GM21529 (cell line): ENCODE results near the gene SNUPN.

Experiments used
- ATAC-seq: cut with Tn5 transposase; IDR thresholded peaks from one replicate; pipeline ENCODE4 v1.9.1; 2021; ENCODE audit not compliant: unreplicated experiment

SNUPN gene

DNA sequence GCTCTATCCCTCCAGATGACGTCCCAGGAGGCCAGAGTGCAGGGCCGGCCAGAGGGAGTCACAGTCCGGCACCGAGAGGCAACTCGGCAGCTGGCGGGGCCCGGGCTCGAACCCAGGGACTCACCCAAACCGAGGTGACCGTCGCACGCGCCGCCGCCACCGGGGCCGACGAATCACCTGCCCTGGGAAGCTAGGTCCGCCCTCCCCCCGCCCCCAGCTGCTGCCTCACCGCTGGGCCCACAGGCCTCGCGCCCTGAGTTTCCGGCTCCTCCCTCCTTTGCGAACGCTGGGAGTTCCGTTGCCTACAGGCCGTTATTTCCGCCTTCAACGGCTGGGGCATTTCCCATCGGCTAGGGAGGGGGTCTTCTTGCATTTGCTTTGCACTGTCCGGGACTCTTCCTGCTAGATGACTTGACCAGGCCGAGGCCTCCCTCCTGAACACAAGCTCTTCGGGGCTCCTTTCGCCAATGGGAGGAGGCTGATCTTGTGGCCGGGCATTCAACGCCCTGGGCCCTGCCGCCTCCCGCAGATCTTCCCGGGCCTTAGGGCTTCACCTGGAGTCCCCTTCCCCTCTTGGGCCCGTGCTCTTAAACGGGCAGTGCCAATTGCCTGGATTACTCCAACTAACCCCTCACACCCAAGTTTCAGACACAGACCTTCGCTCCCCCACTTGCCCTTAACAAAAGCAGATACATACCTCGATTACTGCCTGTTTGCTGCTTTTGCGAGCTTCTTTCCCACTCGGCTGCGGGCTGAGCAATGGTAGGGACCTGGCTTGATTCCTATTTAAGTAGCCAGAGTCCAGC is at the start of gene SNUPN:
Gene SNUPN, minus strand, starts transcription at position 184 of the 806 bp plus-strand sequence. CDS start 4,674 bp downstream, outside the sequence.
- ATAC-seq, result peak; percentile 74

DNA sequence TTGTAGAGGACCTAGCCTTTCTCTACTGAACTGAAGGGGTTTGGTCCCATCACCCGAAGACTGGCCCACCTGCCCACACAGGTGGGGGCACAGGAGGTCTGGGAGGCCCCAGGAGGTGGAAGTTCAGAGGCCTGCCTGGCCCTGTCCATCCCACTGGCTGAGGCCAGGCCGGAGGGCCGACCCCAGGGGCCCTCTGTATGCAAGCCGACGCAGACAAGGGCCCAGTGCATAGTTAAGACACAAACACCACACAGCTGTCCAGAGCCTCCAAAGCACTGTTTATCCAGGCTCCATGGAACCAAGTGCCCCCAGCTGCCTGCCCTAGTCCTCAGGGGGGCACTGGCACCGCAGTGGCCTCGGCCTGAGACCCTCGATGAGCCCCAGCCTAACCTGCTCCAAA is 48.8 kb upstream of the SNUPN start:
- ATAC-seq, result no peak

DNA sequence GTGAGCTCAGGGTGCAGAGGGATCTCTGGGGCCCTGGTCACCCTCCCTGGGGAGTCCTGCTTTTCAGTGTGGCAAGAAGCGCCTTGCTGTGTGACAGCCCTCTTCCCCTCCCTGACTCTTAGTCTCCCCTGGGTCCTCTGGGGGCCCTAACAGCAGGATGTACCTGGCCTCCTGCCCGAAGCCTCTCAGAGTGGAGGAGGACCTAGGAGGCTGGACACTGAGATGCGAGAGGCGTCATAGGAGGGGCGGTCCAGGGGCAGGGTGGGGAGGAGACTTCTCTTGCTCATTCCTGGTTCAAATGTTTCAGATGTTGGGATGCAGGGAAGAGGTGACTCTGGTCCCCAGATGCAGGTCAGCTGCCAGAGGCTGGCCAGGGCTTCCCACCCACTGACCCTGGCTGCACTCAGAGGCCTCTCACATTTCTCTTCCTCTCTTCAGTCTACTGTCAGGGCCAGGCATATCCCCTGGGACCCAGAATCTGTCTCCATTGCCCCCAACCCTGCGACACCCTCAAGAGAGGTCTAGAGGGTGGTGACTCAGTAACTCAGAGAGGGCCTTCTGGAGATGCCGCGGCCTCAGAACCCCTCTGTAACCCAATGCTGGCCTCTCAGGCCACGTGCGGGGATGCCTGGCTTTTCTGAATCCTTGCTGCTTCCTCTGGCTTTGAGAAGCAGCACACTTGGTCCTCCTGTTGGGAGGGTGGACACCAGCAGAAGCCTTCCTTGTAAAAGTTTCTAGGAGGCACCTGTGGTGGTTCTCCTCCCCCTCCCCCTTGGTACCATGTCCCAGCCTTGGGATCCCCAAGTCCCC is 48.1 kb upstream of the SNUPN start:
- ATAC-seq, result no peak

DNA sequence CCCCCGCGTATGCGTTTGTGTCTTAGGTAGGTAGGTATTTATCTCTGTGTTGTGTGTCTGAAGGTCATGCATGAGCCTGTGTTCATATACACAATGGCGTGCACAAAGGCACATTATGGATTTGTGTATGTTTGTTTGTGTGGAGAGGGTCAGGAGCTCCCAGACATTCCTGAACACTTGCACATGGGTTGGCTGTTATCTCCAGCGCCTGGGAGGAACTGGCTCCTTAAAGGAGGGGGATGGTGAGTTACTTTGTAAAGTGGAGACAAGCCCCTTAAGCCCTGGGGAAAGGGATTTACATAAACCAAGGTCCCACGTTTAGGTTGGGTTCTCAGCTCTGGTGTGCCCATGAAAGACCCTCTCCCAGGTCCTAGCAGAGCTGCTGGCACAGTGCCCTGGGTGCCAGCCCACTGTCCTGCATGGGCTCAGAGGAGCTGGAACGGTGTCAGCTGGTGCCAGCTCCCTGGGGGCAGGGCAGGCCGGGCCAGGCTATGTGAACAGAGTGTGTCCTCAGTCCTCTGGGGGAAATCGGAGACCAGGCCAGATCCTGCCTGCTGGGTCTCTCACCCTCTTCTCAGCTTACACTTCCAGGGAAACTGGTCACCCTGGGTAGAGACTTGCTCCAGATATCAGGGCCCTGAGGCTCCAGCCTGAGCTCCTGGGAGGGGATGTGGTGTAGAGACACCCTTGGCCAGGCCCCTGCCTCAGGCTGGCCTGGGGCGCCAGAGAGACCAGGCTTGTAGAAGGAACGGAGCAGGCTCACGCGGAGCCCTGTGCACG is 47.3 kb upstream of the SNUPN start:
- ATAC-seq, result no peak

DNA sequence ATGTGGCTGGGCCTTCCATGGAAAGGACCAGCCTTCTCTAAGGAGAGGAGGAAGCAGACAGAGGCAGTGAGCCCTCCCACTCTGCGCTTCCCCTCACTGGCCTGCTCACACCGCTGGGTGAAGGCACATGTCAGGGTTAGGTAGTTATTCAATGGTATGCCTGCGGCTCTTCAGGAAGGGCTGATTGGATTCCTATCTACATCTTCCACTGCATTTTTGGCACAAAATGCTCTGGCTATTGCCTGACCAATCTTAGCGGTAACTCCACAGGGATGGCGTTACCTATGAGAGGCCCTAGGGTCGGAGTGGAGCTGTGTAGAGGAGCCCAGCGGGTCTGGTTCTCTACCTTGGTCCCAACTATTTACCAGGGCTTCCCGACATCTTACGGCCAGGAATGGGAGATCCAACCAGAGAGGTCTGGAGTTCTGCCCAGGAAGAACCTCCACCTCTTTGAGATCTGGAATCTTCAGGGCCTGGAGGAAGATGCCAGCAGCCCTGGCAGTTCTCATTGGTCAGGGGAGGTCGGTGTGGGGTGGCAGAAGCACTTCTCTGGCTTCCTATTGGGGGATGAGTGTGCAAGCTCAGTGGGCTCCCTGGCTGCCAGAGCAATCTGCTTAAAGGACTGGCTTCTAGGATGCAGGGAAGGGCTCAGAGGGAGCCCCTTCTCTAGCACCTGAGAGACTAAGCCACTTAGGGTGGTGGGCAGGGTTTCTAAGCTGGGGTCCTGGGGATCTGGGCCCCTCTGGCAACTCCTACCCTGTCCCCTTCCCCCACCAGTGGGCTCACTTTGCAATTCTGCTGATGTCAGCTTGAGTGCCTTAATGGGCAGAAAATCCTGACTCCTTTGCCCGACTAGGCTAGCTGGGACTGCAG is 46.4 kb upstream of the SNUPN start:
- no peak for ATAC-seq

DNA sequence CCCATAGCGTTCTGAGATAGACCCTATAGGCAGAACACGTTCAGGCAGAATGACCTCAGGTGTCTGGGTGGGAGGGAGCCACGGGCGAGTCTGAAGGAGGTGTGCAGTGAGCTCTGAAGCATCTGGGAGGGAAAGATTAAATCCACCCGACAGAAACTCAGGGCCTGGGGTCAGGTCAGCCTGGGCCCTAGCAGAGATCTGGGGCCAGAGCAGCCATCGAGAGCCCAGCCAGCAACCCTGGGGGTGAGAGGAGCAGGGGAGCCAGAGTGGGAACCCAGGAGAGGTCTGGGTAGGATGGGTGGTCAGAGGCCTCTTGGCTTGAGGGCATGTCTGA is 44.3 kb upstream of the SNUPN start:
- no peak for ATAC-seq

DNA sequence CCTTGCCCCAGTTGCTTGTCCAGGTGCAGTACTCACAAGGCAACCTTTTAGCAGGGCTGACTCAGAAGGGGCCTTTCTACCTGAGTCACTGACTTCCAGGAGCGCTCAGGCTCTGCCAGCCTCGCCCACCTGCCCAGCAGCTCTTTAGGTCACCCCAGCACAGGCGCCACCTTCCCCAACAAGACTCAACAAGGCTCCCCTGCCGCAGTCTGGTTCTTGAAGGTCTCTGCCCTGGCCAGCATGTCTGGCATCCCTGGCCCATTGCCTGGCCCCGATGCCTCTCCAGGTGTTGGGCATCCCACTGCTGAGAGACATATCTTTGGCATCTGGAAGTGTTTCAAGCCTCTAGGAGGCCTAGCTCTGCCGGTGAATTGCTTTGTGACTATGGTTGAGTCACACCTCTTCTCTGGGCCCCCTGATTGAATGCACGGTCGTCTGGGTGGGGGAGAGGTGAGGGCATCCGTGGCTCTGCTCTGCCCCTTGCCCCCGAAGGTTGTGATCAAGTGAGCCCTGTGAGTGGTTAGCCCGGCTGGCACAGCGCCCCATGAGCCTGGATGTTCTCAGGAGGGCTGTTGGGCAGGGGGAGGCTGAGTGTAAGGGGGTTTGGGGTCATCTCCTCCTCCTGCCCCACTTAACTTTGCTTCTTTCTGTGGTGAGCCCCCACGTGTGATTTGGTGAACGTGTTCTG is 43.8 kb upstream of the SNUPN start:
- ATAC-seq, result no peak

DNA sequence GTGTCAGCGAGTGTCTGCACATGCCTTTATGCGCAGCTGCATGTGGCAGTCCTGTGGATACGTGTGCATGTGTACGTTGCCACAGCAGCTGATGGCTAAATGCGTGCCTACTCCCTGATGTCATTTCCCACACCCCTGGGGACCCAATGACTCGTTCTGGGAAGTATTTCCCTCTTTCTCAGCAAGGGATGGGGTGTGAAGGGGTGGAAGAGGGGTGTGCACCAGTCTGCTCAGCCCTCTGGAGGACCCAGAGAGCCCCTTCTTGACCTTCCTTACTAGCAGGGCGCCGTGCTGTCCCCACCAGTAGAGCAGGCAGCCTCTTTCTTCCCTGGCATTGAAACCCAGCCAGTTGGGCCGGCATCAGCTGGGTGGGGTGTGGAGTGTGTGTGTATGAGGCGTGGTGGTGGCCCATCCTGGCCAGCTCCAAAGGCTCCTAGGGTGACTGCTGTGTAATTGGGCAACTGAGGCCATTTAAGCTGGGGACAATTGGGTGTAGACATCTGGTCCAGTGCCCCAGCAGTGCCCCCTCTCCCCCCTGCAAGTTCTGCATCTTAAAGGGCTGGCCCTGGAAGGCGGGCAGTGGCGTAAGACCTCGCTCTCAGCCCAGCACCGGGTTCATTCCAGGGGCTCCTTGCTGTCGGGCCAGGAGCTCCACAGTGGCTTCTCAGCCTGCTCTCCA is 41.4 kb upstream of the SNUPN start:
- no peak for ATAC-seq

DNA sequence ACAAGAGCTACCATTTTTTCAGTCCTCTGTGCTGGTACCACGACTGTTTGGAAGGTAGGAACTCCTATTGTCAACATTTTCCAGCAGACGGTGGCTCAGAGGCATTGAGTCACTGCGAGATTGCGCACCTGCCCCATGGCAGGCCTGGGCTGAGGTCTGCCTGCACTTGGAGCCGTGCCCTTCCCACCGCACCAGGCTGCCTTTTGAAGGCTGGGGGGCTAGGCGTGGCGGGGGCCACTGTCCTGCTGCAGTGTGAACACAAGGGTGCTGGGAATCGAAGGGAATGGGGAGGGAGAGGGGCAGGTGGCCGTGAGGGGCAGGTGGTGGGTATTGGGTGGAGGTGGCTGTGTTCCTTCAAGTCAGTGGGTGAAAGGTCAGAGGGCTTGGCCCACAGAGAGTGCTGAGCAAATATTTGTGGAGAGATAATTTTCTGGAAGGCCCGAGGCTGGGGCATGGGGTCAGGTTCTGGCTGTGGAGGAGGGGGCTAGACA is 38.5 kb upstream of the SNUPN start:
- ATAC-seq, result no peak

DNA sequence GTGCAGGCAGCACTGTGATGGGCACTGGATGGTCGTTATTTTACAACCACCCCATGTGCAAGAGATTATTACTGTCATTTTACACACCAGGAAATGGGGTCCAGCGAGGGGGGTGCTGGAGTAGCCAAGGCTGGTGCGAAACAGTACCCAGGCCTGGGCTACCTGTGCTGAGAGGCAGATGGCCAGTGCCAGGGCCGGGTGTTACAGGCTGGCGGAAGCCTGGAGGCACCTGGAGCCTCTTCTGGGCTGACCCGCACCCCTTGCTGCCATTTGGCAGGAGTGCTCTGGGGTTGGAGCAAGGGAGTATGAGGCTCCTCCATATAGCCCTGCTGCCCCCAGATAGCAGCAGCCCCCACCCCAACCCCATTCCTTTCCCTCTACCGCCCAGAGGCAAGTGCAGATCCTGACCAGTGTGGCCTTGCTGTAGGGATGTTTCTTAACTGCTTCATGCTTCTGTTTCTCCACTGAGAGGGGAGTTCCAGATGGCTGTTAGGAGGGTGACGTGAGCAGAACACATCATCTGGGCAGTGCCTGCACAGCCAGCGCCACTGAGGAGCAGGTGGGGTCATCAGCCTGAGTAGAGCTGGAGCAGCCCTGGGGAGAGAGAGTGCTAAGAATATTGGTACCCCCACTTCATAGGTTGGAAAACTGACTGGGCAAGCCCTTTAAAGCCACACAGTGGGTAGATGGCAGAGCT is 37.4 kb upstream of the SNUPN start:
- no peak for ATAC-seq

DNA sequence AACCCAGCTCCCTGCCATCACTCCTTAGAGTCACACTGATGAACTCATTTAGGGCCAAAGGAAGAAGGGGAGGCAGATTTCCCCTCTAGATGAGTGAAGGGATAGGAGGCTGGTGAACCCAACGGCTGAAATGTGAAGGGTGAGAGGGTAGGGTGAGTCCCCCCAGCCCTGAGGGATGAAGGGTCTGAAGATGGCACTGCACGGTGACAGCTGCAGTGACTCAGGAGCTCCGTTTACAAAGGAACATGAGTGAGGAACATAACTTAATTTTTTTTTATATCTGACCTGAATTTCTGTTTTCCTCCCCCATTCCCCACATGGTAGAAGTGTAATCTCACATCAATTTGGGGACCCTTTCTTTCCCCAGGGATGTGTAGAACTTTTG is 36.2 kb upstream of the SNUPN start:
- ATAC-seq, result no peak

DNA sequence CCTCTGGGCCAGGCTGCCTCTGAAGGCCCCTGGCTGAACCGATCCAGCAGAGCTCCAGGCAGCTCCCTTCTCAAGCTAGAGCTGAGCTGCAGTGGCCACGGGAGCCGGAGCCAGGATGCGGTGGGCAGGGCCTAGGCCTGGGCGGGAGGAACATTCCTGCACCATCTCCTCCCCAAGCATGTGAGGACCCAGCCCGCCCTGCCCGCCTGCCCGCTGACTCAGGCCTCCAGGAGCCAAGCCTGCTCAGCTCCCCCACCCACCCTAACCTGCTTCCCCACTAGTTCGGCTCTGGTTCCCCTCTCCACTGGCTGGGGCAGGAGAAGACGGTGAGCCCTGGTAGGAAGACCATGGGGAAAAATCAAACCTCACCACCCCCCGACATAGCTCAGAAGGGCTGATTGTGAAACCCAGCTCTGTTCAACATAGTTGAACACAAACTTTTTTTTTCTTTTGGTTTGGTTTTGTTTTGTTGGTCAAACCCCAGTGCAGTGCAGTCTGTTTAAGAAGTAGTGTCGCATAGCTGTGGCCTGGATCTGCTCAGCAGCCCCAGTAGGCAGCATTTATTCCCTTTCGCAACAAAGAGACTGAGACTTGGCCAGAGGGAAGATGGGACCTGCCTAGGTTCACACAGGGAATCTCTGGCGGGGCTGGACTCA is 35.7 kb upstream of the SNUPN start:
- no peak for ATAC-seq

DNA sequence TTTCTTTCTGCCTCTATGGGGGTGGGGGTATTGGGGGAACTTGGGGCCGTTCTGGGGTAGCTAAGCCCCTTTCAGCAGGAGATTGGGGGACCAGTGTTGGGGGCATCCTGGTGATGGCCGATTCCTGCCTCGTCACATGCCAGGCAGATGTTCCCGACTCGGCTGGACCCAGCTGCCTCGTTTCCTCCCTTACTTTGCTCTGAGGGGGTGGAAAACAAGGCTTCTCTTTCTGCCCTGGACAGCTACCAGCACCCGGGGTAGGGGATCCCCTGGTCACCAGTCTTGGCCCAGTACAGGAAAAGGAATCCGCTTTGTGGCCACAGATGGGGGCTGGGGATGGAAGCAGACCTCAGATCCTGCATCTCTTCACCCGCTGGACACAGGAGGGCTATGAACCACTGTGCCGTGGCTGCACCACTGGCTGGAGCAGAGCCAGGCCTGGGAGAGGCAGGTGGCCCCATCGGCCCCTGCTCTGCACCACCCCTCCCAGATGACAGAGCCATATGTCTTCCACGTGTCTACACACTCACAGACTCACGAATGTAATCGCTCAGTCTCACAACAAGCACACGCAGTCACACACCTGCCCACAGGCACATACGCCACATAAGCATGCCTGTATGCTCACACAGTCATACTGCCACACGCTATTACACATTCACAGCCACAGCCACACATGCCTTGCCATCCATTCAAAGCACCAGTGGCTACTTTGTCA is 34.6 kb upstream of the SNUPN start:
- no peak for ATAC-seq

DNA sequence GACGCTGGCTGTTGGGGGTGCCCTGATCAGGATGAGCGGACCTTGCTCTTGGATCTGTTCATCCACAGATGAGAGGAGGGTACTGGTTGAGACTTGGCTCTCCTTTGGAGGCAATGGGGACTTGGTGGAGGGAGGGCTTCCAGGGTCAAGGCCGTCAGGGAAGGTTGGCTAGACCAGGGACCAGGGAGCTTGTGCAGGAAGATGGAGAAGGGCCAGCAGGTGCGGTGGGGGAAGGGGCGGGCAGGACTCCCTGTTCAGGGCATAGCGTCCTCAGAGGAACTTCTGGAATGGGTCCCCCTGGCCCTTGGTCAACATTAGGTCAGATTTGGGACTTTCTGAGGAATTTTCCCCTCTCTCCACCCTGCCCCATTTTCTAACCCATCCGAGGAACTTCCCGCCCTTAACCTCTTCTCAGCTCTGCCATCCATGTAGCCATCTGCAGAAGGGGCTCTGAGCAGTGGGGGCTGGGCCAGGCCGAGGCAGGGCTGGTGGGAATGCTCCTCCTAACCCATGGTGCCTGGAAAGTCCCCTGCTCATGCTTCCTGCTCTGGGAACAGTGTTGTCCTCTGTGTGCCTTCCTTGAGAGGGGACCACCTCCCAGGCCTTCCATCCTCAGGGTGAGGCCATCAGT is 33.7 kb upstream of the SNUPN start:
- no peak for ATAC-seq

DNA sequence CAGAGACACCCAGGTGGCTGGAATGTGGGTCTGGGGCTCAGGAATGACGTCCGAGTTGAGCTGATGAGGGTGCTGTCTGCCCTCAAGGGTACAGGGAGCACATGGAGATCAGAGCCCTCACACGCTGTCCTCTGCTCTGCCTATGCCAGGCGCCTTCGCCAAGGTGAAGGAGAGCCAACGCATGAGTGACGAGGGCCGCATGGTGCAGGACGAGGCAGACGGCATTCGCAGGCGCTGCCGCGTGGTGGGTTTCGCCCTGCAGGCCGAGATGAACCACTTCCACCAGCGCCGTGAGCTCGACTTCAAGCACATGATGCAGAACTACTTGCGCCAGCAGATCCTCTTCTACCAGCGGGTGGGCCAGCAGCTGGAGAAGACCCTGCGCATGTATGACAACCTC is 31.3 kb upstream of the SNUPN start:
- ATAC-seq, result no peak

DNA sequence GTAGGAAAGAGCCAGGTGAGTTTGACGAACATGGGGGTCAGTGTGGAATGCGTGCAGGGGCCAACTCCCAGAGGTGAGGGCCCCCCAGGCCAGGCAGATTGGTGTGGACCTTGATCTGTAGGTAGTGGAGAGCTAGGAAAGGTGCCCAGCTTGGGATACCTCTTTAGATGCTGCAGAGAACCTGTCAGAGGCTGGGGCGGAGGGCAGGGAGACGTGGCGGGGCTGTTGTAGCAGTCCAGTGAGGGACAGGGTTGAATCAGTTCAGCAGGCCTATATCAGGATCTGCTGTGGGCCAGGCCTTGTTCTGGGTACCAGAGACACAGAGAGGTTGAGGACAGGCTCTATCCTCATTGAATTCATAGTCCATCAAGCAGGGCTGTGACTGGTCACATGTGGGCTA is 30.8 kb upstream of the SNUPN start:
- no peak for ATAC-seq

DNA sequence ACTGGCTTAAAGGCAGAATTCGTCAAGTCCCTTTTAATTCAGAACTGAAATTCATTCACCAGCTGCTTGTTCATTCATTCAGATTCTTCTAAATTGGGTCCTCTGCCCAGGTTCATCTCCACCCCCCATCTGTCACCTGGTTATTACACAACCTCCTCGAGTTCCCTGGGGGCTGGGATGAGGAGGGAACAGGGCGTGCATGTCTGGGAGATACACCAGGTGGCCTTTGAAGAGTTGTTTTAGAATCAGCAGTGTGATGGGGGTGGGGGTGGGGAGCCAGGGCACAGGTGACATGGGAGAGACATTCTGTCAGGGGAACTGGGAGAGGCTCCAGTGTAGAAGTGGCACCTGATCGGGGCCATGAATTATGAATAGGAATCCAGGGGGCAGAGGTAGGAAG is 30.4 kb upstream of the SNUPN start:
- ATAC-seq, result no peak
